HG02763 (cell line): ENCODE results near the gene PDCD1LG2.
A peak's percentile ranks its signal among the peaks of the same experiment; 100 is the strongest.
"Not testable (repeated sequence)": the region's sequence is repeated elsewhere in the genome, so short reads cannot be mapped to it uniquely, and the experiment has no call there.

Source experiments
- ATAC-seq: cut with Tn5 transposase; IDR thresholded peaks from one replicate; pipeline ENCODE4 v1.9.1; 2021; ENCODE audit warnings: mild to moderate bottlenecking, moderate library complexity; ENCODE audit not compliant: unreplicated experiment

PDCD1LG2 gene

GRCh38 chr9:5510360-5510931 is at the start of gene PDCD1LG2:
Gene PDCD1LG2 (plus strand): TSS chr9:5510531. CDS start chr9:5522547, 12,016 bp downstream.
- ATAC-seq = peak; percentile 58

DNA sequence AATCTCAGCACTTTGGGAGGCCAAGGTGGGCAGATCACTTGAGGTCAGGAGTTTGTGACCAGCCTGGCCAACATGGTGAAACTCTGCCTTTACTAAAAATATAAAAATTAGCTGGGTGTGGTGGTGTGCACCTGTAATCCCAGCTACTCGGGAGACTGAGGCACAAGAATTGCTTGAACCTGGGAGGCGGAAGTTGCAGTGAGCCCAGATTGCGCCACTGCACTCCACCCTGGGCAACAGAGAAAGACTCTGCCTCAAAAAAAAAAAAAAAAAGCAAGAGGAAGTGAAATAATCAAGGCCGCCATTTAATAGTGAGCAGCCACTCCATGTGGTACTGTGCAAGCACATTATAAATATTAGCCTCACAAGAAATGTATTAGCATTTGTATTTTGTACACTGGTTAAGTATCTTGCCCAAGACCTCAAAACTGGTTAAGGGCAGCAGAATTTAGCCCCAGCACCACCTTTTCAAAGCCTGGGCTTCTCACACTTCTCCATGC is 45.5 kb upstream of the PDCD1LG2 start:
- ATAC-seq = not testable (repeated sequence)

DNA sequence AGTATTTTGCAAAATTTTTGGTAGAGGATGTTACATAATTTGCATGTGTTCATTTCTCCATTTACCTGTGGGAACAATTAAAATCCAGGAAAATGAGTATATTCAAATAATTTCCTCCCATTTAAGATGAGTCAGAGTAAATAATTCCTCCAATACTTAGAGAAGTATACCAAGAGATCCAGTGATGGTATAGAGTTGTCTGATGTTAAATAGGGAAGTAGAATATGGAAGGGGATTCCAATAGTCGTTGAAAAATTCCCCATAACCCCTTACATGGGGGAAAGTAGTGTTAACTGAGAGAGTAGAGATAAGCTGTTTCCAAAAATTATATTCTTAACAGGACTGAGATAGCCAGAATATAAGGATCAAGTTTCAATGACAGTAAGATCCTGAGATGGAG is 44.3 kb upstream of the PDCD1LG2 start:
- no peak for ATAC-seq

DNA sequence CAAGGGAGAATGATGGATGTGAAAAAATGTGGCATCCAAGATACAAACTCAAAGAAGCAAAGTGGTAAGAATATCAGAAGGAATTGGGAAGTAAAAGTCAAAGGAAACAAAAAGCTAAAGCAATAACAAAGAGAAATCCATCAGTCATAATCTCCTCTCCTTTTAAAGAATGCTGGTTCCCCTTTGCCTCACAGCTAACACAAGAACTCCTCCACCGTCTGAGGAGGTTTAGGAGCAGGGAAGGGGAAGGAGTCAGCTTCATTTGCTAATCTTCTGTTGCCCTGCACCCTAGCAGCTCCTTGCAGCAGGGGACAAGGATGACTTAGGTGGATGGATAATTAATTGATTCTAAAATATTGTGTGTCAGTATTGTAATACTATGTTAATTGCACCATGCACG is 43.6 kb upstream of the PDCD1LG2 start:
- no peak for ATAC-seq

GRCh38 chr9:5468850-5469249 is 41.5 kb upstream of the PDCD1LG2 start:
- no peak for ATAC-seq

- ATAC-seq = no peak
These were observed 40.2 kb upstream of the PDCD1LG2 start for GRCh38 chr9:5470122-5470521.

DNA sequence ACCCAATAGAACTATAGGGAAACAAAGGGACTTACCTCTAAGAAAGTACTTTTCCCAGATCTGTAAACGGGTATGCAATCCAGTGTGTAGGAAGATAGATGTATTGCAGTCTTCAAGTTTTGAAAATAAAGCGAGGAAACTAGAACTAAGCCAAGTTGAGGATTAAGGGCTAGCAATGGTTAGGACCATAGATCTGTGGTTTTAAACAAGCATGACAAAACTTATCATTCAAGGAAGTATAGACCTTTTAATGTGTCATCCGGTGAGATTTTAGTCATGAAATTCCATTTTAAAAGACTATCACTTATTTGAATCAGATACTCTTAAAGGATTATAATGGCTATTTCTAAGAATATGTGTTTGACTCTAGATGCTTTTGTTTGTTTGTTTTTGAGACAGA is 39.5 kb upstream of the PDCD1LG2 start:
- ATAC-seq = no peak

GRCh38 chr9:5475611-5476010 is 34.7 kb upstream of the PDCD1LG2 start:
- ATAC-seq = not testable (repeated sequence)

DNA sequence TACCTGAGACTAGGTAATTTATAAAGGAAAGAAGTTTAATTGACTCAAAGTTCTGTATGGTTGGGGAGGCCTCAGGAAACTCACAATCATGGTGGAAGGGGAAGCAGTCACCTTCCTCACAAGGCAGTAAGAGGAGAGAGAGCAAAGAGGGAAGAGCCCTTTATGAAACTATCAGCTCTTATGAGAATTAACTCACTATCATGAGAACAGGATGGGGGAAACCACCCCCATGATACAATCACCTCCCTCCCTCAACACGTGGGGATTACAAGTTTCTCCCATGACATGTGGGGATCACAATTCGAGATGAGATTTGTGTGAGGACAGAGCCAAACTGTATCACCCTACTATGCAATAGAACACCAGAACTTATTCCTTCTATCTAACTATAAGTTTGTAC is 32.1 kb upstream of the PDCD1LG2 start:
- no peak for ATAC-seq

GRCh38 chr9:5479994-5480694 is 30.2 kb upstream of the PDCD1LG2 start:
- ATAC-seq = no peak

GRCh38 chr9:5480919-5481318 is 29.4 kb upstream of the PDCD1LG2 start:
- ATAC-seq = no peak

DNA sequence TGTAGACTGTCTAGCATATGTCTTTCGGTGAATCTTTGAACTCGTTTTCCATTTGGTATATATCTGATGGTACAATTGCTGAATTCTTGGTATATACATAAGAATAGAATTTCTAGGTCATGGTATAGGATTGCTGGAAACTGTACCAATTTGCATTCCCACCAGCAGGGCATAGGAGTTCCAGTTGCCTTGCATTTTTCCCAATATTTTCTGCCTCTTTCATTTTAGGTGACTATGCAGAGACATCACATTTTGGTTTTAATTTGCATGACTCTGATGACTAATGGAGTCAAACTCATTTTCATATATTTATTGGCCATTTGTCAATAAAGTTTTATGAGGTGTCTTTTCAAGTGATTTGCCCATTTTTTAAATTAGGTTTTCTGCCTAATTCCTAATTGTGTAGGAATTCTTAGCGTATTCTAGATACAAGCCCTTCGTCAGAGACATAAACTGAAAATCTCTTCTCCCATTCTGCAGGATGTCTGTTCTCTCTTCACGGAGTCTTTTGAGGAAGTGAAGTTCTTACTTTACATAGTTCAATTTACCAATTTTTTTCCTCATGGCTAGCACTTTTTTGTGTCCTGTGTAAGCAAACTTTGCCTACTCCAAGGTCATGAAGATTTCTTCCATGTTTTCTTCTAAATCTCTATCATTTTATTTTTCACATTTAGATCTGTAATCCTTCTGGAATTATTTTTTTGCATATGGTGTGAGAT is 28.9 kb upstream of the PDCD1LG2 start:
- no peak for ATAC-seq

GRCh38 chr9:5482194-5482593 is 28.1 kb upstream of the PDCD1LG2 start:
- ATAC-seq = no peak

GRCh38 chr9:5483306-5483705 is 27.0 kb upstream of the PDCD1LG2 start:
- no peak for ATAC-seq

DNA sequence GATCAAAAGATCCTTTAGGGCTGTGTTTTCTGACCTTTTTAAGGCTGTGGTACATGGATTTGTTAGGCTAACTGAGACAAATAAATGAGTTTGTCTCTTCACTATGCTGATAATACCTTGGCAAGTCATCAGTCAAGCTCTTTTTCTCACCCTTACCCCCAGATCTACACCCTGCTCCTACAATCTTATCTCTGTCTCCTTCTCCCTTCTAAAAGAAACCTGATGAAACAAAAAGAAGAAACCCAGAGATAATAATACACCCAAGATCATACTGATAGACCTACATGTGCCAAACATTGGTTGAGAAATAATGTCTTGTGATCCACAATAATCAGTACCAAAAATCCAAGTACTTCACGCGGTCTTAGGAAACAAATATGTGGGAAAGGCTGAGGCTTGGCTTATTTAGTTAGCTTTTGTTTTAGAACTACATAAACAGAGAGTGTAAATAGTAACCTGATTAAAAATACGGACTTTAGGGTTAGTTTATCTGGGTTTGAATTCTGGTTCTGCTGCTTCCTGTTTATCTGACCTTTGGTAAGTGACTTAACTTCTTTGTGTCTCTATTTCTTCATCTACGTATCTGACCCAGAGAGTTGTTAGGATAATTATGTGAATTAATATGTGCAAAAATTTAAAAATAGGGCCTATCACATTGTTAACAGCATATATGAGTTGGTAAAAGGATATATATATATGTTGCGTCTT is 24.8 kb upstream of the PDCD1LG2 start:
- no peak for ATAC-seq

DNA sequence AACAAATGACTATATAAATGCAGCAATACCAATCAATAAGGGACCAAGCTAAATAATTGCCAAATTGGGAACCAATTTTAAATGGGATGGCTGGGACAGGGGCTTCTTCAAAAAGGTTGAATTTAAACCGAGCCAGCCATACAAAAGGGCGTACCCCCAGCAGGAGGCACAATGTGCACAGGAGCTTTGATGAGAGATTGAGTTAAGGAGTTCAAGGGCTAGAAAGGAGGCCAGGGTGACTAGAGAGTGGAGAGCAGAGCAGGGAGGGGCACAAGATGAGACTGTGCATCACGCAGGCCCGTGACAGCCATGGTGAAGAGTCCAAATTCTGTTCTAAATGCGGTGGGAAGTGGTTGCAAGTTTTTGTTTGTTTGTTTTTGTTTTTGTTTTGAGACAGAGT is 23.3 kb upstream of the PDCD1LG2 start:
- ATAC-seq = no peak

- ATAC-seq = no peak
These were observed 21.9 kb upstream of the PDCD1LG2 start for GRCh38 chr9:5488221-5489008.

DNA sequence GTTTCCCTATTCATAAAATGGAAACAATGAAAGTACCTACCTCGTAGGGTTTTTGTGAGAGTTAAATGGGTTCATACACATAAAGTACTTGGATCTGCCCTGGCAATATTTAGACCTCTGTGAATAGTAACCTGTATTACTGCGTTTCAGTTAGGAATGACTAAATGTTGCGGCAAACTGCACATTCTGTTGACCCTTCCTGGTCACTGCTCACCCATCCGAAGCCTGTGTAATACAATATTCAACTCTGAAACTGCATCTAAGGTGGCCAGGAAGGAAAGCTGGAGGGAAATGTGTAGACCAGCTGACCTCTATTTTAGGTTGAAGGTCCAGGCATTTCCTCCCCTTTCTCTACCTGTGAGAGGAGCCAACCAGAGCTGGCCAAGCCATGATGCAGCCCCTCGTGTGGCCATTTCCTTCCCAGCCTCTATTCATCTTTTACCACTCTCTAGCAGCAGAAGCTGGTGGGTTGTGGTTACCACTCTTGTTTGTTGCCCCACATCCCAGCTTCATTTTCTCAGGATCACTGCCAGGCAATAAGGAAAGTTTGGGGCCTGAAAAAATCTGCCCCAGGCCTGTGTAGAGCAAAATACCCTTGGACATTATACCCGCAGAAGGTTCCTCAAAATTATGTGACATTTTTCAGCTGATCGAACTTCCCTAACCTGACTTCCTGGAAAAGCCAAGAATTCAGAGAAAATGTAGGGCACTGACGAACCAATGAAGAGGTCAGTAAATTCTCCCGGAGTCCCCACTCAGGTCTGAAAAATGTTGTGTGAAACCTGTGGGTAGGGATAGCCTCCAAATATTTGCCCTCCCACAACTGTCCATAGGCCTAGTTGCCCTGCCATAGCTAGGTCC is 20.5 kb upstream of the PDCD1LG2 start:
- ATAC-seq = no peak

GRCh38 chr9:5492965-5493678 is 17.2 kb upstream of the PDCD1LG2 start:
- peak; percentile 23 for ATAC-seq
